ENCODE data around the gene C2orf66.

DNA sequence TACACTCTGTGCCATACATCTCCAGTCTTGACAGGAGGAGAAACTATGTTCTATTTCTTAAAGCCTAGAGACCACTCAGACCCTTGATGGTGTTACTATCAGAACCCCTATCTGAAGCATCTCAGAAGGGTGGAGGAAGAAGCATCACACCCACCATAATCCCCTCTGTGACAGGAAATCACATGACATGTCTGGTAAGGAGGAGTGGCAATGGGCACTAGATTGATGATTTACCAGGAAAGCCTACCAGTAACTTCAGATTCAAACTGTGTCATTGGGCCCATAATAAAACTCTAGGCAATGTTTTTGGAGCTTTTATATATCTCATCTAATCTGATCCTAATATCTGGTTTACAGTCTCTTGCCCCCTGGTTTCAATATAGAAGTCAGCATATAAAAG is 37.1 kb upstream of the C2orf66 start:
- TF ChIP-seq POLR2A (IDR thresholded peaks at IDR 0.05), result no peak
- TF ChIP-seq, protein P1, sequence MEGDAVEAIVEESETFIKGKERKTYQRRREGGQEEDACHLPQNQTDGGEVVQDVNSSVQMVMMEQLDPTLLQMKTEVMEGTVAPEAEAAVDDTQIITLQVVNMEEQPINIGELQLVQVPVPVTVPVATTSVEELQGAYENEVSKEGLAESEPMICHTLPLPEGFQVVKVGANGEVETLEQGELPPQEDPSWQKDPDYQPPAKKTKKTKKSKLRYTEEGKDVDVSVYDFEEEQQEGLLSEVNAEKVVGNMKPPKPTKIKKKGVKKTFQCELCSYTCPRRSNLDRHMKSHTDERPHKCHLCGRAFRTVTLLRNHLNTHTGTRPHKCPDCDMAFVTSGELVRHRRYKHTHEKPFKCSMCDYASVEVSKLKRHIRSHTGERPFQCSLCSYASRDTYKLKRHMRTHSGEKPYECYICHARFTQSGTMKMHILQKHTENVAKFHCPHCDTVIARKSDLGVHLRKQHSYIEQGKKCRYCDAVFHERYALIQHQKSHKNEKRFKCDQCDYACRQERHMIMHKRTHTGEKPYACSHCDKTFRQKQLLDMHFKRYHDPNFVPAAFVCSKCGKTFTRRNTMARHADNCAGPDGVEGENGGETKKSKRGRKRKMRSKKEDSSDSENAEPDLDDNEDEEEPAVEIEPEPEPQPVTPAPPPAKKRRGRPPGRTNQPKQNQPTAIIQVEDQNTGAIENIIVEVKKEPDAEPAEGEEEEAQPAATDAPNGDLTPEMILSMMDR (IDR thresholded peaks at IDR 0.05 in 4 of 5, conservative IDR thresholded peaks at IDR 0.05 in 1 of 5), result no peak

All from gastrocnemius medialis (tissue), 4 donors.